IPS-18c (cell line): ENCODE measurements around the gene NFATC3.

Experiments
- H3K4me3 ChIP-seq: 2 replicates; pipeline ENCODE4 v1.7.0; 2013; ENCODE audit warnings: low read depth, mild to moderate bottlenecking, low read length, moderate library complexity; ENCODE audit not compliant: insufficient read depth
- H3K9me3 ChIP-seq: one replicate; pipeline ENCODE4 v1.6.1; 2013; ENCODE audit warnings: mild to moderate bottlenecking, low read length, moderate library complexity; ENCODE audit not compliant: control insufficient read depth, insufficient read depth

Gene NFATC3

DNA sequence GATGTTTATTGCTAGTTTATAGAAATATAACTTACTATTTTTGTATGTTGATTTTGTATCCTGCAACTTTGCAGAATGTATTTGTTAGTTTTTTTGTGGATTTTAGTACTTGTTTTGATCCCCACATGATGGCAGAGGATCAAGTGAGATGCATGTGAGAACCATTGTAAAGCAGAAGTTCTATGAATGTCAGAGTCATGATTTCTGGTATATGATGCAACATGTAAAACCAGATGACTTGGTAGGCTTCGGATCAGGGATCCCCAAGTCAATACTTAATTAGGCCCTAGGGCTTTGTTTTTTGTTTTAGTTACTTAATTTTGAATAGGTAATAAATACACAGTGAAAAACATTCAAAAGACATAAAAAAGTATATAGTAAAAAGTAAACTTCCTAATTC lies 104.9 kb downstream of the NFATC3 start:
- no peak overlapping the region for H3K4me3 ChIP-seq
- H3K9me3 ChIP-seq, result no peaks in the 10 kb centered on the region

DNA sequence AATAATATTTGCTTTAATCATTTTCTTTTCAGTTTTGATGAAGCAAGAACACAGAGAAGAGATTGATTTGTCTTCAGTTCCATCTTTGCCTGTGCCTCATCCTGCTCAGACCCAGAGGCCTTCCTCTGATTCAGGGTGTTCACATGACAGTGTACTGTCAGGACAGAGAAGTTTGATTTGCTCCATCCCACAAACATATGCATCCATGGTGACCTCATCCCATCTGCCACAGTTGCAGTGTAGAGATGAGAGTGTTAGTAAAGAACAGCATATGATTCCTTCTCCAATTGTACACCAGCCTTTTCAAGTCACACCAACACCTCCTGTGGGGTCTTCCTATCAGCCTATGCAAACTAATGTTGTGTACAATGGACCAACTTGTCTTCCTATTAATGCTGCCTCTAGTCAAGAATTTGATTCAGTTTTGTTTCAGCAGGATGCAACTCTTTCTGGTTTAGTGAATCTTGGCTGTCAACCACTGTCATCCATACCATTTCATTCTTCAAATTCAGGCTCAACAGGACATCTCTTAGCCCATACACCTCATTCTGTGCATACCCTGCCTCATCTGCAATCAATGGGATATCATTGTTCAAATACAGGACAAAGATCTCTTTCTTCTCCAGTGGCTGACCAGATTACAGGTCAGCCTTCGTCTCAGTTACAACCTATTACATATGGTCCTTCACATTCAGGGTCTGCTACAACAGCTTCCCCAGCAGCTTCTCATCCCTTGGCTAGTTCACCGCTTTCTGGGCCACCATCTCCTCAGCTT lies 105.8 kb downstream of the NFATC3 start:
- Histone ChIP-seq H3K4me3 (no peak overlapping the region), H3K9me3 (no peaks in the 10 kb centered on the region)

DNA sequence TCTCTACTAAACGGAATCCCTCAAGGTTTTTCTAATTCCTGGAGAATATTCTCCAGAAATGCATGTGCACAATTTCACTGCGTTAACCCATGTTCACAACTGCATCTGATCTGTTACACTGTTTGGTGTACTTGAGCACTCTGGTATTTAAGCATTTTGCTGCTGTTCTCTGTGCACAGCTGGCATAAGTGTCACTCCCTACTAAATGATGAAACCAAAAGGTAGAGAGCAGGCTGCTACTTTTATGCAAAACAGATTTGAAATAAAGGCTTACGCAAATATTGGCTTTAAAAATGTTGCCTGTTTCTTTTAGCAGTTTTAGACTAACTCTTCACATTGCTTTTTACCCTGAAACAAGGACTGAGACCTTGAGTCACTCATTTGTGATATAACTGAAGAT lies 109.1 kb downstream of the NFATC3 start:
- H3K4me3 ChIP-seq, result no peak overlapping the region
- H3K9me3 ChIP-seq, result peaks cover 2% of the 10 kb centered on the region

DNA sequence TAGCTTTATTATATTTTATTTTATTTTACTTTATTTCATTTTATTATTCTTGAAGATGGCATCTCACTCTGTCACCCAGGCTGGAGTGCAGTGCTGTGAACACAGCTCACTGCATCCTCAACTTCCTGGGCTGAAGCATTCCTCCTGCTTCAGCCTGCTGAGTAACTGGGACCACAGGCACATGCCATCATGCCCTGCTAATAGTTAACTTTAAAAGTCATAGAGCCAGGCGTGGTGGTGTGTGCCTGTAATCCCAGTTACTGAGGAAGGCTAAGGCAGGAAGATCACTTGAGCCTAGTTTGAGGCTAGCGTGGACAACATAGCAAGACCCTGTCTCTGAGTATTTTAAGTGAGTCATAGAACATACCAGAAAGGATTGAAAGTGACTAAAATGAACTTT lies 112.1 kb downstream of the NFATC3 start:
- no peak overlapping the region for H3K4me3 ChIP-seq
- peaks cover 2% of the 10 kb centered on the region for H3K9me3 ChIP-seq

DNA sequence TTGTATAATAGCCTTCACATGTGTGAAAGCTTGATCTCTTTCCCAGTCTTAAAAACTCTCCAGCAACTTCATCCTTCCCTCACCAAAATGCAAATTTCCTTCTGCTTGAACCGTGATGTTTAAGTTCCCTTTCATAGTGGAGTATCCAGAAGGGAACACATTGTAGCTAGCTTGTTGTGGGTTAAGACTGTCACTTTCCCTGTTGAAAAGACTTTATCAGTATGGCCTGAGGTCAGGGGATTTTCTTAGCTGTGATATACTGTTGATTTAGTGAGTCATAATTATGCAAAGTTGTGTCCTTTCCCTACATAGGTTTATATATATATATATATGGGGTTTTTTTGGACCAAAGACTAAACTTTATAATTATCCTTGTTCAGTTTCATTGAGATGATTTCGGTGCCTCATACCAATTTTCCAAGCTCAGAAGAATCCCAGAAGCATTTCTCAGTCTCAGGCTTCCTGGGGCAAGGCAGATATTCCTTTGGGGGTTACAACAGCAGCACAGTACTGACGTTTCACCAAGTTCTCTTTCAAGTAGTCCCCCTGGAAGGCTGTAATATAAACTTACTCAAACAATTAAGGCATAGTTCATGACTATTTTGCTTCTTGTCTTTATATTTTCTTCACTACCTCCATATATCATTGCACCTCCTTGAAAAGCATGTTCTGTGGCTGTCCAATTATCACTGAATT lies 115.1 kb downstream of the NFATC3 start:
- no peak overlapping the region for H3K4me3 ChIP-seq
- peaks cover 2% of the 10 kb centered on the region for H3K9me3 ChIP-seq

DNA sequence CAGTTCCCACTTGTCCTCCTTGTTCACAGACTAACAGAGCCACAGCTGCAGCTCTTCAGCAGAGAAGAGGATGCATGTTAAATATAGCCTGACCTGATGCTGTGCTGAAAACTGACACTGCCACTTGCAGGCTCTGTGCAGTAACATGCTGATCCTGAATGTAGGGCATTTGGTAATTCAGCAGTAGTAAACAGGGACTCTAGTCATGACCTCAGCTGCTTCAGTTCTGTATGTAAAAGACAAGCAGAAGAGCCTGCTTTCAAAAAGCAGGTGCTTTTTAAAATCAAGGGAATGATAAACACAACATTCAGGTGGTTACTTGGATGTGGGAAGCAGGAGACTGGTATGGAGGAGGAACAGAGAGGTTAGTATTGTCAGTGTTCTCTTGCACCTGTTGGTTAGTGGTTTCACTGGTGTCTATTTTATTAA lies 116.9 kb downstream of the NFATC3 start:
- H3K4me3 ChIP-seq, result no peak overlapping the region

DNA sequence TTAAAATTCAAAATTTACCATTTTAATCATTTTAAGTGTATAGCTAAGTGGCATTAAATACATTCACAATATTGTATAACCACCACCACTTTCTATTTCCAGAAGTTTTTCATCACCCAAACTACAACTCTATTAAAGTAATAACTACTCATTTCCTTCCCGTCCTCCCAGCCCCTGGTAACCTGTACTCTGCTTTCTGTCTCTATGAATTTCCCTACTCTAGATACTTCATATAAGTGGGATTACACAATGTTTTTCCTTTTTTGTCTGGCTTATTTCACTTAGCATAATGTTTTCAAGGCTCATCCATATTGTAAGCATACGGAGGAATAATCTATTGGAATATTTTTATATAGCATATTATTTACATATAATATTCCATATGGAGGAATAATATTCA lies 121.1 kb downstream of the NFATC3 start:
- H3K9me3 ChIP-seq, result no peaks in the 10 kb centered on the region
- H3K4me3 ChIP-seq, result no peak overlapping the region

More for the DNA sequence above, 116.9 kb downstream of the NFATC3 start:
- H3K9me3 ChIP-seq, result no peaks in the 10 kb centered on the region

DNA sequence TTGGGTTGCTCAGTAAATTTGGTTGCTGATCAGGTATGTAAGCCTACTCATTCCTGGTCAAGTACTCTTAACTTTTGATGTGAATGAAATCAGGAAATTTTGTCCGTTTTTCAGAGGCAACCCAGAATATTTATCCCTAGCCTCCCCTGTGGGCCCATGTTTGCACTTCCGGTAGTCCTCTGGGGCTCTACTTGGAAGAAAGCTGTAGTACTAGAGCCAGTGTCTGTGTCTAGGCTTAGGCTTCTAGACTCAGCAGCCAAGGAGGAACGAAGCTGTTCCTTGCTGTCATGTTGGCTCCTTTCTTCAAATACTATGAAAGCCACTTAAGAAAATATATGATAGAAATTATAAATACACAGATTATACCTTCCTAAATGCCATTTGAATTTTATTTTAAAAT lies 129.6 kb downstream of the NFATC3 start:
- no peak overlapping the region for H3K4me3 ChIP-seq
- H3K9me3 ChIP-seq, result no peaks in the 10 kb centered on the region

DNA sequence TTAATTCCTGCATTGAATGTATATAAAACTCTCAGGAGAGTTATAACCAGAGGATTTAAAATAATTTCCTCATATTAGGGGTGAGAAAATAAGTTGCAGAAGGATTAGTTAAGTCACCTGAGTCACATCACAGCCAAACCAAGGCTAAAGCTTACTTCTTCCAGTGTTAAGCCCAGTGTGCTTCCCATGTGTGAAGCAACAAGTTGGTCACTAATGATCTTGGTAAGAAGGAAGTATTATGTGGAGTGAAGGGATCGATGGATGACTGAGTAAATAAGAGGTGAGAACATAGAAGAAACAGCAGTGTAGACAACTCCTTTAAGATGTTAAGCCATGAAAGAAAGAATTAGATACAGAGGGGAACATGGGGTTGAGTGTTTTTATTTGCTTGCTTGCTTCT lies 130.1 kb downstream of the NFATC3 start:
- Histone ChIP-seq H3K9me3 (no peaks in the 10 kb centered on the region), H3K4me3 (no peak overlapping the region)

DNA sequence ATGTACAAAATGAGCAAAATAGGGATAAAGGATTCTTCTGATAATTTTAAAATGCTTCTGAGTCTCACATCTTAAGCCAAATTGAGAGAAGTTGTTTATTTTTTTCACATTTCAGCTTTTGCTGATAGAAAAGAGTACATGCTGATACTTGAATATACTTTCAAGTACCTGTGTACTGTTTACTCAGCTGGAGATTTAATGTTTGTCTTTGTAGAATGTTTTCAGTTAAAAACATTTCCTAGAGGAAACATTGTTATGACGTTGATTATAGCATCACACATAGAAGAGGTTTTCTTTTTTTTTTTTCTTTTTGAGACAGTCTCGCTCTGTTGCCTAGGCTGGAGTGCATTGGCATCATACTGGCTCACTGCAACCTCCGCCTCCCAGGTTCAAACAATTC lies 131.1 kb downstream of the NFATC3 start:
- H3K9me3 ChIP-seq, result no peaks in the 10 kb centered on the region
- no peak overlapping the region for H3K4me3 ChIP-seq

DNA sequence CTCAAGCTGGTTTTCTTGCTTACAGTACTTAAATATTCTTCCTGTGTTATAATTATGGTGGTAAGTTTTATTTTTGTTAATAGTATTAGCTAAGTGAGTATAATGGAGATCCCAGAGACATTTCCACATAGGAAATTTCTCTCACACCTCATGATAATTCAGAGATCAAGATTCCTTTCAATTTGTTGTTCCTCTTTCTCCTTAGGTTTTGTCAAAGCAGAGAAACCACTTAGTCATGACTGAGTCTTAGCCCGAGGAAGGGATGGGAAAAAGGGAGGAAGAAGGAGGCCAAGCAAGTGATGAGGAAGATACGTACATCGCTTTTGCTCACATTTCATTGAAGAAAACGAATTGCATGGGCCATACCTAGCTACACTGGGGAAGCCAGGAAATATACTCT lies 132.3 kb downstream of the NFATC3 start:
- Histone ChIP-seq H3K4me3 (no peak overlapping the region), H3K9me3 (no peaks in the 10 kb centered on the region)

DNA sequence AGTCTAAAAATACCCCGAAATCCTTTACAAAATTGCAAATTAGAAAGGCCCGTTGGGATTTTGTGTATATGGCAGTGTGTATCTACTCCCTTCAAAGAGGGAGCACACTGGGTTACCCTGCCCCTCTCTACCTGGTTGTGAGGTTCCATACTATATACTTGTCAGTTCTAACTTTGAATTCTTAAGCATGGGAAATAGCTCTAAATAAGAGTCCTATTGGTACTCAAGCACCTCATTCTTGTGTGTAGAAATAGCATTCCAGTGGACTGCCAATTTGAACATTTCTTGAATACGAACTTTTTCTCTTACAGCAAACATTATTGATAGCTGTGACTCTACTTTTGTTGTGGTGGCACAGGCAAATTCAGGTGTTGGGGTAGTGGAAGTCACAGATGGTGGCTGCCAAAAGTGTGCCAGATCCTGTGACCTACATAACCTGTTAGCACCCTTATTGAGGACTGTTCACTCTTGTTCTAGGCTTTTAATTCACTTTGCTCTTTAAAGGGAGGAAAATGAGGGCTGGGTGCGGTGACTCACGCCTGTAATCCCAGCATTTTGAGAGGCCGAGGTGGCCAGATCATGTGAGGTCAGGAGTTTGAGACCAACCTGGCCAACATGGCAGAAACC lies 134.7 kb downstream of the NFATC3 start:
- Histone ChIP-seq H3K4me3 (no peak overlapping the region), H3K9me3 (no peaks in the 10 kb centered on the region)

DNA sequence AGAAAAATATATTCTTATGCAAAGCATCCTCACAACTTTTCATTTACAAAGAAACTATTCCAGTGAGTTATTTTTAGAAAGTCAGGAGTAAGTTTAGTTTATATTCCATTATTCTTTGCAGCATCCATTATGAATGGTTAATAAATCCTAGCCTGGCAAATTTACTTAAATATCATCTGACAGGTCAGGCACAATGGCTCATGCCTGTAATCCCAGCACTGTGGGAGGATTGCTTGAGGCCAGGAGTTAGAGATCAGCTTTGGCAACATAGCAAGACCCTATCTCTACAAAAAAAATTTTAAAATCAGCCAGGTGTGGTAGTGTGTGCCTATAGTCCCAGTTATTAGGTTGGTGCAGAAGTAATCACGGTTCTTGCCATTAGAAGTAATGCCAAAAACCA lies 137.9 kb downstream of the NFATC3 start:
- no peaks in the 10 kb centered on the region for H3K9me3 ChIP-seq
- no peak overlapping the region for H3K4me3 ChIP-seq

DNA sequence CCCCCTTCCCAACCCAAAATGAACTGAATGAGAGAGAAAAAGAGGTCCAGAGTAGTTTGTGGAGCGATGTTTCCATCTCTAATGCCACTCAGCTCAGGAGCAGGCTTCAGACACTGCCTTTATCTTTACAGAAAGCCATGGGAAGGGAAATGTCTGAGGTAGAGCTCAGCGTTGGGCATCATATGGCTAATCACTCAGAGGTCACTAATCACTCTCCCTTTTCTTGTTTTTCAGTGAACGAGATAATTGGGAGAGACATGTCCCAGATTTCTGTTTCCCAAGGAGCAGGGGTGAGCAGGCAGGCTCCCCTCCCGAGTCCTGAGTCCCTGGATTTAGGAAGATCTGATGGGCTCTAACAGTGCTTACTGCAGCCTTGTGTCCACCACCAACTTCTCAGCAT lies 140.9 kb downstream of the NFATC3 start:
- Histone ChIP-seq H3K9me3 (peaks cover 3% of the 10 kb centered on the region), H3K4me3 (no peak overlapping the region)

DNA sequence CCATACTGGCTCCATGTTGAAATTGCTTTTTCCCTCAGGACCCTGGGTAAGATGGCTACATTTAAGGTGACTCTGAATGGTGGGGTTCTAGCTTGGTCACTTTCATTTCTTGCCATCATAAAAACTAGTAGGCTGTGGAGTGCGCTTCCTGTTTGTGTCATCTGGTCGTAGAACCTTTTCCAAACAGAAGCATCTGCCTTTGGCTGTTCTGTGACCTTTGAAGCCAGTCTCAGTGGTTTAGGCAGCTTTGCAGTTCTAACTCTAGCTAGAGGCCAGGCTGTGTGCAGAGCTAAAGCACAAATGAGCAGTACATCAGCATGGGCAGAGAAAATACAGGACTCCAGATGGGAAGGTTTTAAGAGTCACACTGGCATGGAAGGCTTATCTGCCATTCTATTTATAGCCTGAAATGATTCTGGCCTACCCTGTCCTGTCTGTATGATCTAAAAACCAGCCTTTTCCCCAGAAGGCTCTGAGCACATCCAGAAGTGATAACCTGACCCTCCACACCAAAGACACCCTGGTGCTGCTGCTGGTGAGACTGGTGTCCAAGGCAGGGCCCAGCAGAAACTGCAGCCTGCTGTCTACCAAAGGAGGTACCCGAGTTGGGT lies 142.1 kb downstream of the NFATC3 start:
- H3K9me3 ChIP-seq, result peaks cover 3% of the 10 kb centered on the region
- no peak overlapping the region; the same call in 1 of the 2 replicates for H3K4me3 ChIP-seq

DNA sequence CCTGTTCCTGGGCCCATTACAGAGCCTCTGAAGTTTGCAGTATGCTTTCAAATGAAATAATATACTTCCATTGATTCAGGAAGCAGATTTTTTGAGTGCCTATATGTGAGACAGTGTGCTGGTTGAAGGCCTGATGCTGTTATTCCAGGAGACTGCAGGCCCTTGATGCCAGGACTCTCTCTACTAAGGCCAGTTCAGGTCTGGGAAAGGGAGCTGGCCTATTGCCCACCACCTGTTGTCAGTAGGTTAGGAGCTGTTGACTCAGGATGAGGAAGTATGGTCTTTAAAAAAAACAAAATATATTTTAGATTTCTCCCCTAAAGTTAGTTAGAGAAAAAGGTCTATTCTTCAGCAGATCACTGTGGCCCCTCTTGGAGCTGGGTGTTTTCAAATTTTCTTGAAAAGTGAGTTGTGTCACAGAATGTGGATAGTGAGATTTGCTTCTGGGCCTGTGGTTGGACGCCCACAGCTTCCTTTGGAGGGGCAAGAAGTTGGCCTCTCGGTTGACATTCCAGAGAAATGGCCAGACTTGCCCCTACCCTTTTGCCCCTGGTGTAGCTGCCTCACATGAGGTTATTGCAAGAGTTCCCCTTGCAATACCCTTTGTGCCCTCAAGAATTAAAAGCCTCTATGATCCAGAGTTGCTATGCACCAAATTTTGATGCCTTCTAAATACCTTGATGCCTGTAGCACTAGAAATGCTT lies 142.8 kb downstream of the NFATC3 start:
- Histone ChIP-seq H3K4me3 (no peak overlapping the region), H3K9me3 (peaks cover 3% of the 10 kb centered on the region)

DNA sequence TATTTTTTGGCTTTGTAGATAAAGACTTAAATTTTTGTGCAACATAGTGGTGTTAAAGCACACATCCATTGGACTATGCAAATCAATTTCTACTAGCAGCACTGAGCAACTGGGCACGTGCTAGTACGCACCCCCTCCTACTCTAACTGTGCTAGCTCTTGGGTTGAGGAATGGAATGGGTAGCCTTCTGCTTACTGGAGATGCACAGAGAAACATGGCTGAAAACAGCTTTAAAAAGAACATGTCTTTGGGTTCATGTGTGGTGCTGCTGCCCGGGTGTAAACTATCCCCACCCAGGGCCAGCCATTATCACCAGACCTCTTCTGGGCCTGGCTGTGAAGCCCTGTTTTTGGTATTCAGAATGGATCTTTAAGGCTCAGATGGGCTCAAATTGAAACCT lies 143.5 kb downstream of the NFATC3 start:
- Histone ChIP-seq H3K9me3 (peaks cover 3% of the 10 kb centered on the region), H3K4me3 (no peak overlapping the region)
